Measurements from ENCODE around the gene F5.
"Not testable (repeated sequence)": the region's sequence is repeated elsewhere in the genome, so short reads cannot be mapped to it uniquely, and the experiment has no call there.

The F5 gene

GRCh38 chr1:169534653-169535052, 51.6 kb downstream of the F5 start:
- Histone ChIP-seq H3K4me1 (ENCODE audit: control insufficient read depth in 1 of 2, insufficient read depth in 2 of 2, low read length in 2 of 2) (no peaks in the 10 kb centered on the region), H3K4me3 (ENCODE audit: low read depth in 1 of 2, low read length in 2 of 2) (no peak overlapping the region), H3K27ac (ENCODE audit: low read length) (no peak overlapping the region), H3K9me3 (ENCODE audit: control insufficient read depth in 1 of 2, low read length in 2 of 2) (peaks cover 0 to 3% of the 10 kb centered on the region in 2 donors), H3K27me3 (ENCODE audit: low read depth, low read length) (no peaks in the 10 kb centered on the region), H3K36me3 (ENCODE audit: control insufficient read depth in 1 of 2, insufficient read depth in 2 of 2, low read length in 2 of 2) (no peaks in the 10 kb centered on the region)

- not testable (repeated sequence) for H3K27me3 ChIP-seq (ENCODE audit: low read depth, low read length); H3K9me3 ChIP-seq (ENCODE audit: control insufficient read depth in 1 of 2, low read length in 2 of 2); H3K27ac ChIP-seq (ENCODE audit: low read length); H3K4me1 ChIP-seq (ENCODE audit: control insufficient read depth in 1 of 2, insufficient read depth in 2 of 2, low read length in 2 of 2); H3K36me3 ChIP-seq (ENCODE audit: control insufficient read depth in 1 of 2, insufficient read depth in 2 of 2, low read length in 2 of 2); H3K4me3 ChIP-seq (ENCODE audit: low read depth in 1 of 2, low read length in 2 of 2)
Measured at GRCh38 chr1:169533528-169534190, 52.6 kb downstream of the F5 start.

- Histone ChIP-seq H3K36me3 (ENCODE audit: control insufficient read depth in 1 of 2, insufficient read depth in 2 of 2, low read length in 2 of 2) (no peaks in the 10 kb centered on the region), H3K9me3 (ENCODE audit: control insufficient read depth in 1 of 2, low read length in 2 of 2) (peaks cover 0 to 3% of the 10 kb centered on the region in 2 donors), H3K4me1 (ENCODE audit: control insufficient read depth in 1 of 2, insufficient read depth in 2 of 2, low read length in 2 of 2) (peaks cover 0 to 6% of the 10 kb centered on the region in 2 donors), H3K4me3 (ENCODE audit: low read depth in 1 of 2, low read length in 2 of 2) (no peak overlapping the region), H3K27ac (ENCODE audit: low read length) (no peak overlapping the region), H3K27me3 (ENCODE audit: low read depth, low read length) (no peaks in the 10 kb centered on the region)
Measured at GRCh38 chr1:169530448-169530847, 55.8 kb downstream of the F5 start.

- H3K27ac ChIP-seq (ENCODE audit: low read length) = no peak overlapping the region
Measured at GRCh38 chr1:169529068-169529642, 57.1 kb downstream of the F5 start.

GRCh38 chr1:169528215-169529067, 57.8 kb downstream of the F5 start:
- Histone ChIP-seq H3K4me3 (ENCODE audit: low read depth in 1 of 2, low read length in 2 of 2) (no peak overlapping the region), H3K27me3 (ENCODE audit: low read depth, low read length) (no peaks in the 10 kb centered on the region), H3K4me1 (ENCODE audit: control insufficient read depth in 1 of 2, insufficient read depth in 2 of 2, low read length in 2 of 2) (peaks cover 0 to 6% of the 10 kb centered on the region in 2 donors), H3K36me3 (ENCODE audit: control insufficient read depth in 1 of 2, insufficient read depth in 2 of 2, low read length in 2 of 2) (no peaks in the 10 kb centered on the region), H3K9me3 (ENCODE audit: control insufficient read depth in 1 of 2, low read length in 2 of 2) (no peaks in the 10 kb centered on the region), H3K27ac (ENCODE audit: low read length) (no peak overlapping the region)

More at GRCh38 chr1:169529068-169529642, 57.1 kb downstream of the F5 start:
- Histone ChIP-seq H3K36me3 (ENCODE audit: control insufficient read depth in 1 of 2, insufficient read depth in 2 of 2, low read length in 2 of 2) (no peaks in the 10 kb centered on the region), H3K4me1 (ENCODE audit: control insufficient read depth in 1 of 2, insufficient read depth in 2 of 2, low read length in 2 of 2) (peaks cover 0 to 6% of the 10 kb centered on the region in 2 donors), H3K4me3 (ENCODE audit: low read depth in 1 of 2, low read length in 2 of 2) (no peak overlapping the region), H3K9me3 (ENCODE audit: control insufficient read depth in 1 of 2, low read length in 2 of 2) (no peaks in the 10 kb centered on the region), H3K27me3 (ENCODE audit: low read depth, low read length) (no peaks in the 10 kb centered on the region)

GRCh38 chr1:169527451-169528214, 58.6 kb downstream of the F5 start:
- Histone ChIP-seq H3K4me1 (ENCODE audit: control insufficient read depth in 1 of 2, insufficient read depth in 2 of 2, low read length in 2 of 2) (peaks cover 0 to 6% of the 10 kb centered on the region in 2 donors), H3K9me3 (ENCODE audit: control insufficient read depth in 1 of 2, low read length in 2 of 2) (no peaks in the 10 kb centered on the region), H3K27ac (ENCODE audit: low read length) (no peak overlapping the region), H3K36me3 (ENCODE audit: control insufficient read depth in 1 of 2, insufficient read depth in 2 of 2, low read length in 2 of 2) (no peaks in the 10 kb centered on the region), H3K4me3 (ENCODE audit: low read depth in 1 of 2, low read length in 2 of 2) (no peak overlapping the region), H3K27me3 (ENCODE audit: low read depth, low read length) (no peaks in the 10 kb centered on the region)

GRCh38 chr1:169527001-169527400, 59.3 kb downstream of the F5 start:
- Histone ChIP-seq H3K27ac (ENCODE audit: low read length) (no peak overlapping the region), H3K36me3 (ENCODE audit: control insufficient read depth in 1 of 2, insufficient read depth in 2 of 2, low read length in 2 of 2) (no peaks in the 10 kb centered on the region), H3K4me3 (ENCODE audit: low read depth in 1 of 2, low read length in 2 of 2) (no peak overlapping the region), H3K27me3 (ENCODE audit: low read depth, low read length) (no peaks in the 10 kb centered on the region), H3K9me3 (ENCODE audit: control insufficient read depth in 1 of 2, low read length in 2 of 2) (no peaks in the 10 kb centered on the region), H3K4me1 (ENCODE audit: control insufficient read depth in 1 of 2, insufficient read depth in 2 of 2, low read length in 2 of 2) (peaks cover 0 to 6% of the 10 kb centered on the region in 2 donors)

GRCh38 chr1:169526120-169526832, 60.0 kb downstream of the F5 start:
- no peak overlapping the region for H3K27ac ChIP-seq (ENCODE audit: low read length)
- H3K27me3 ChIP-seq (ENCODE audit: low read depth, low read length) = no peaks in the 10 kb centered on the region
- H3K4me1 ChIP-seq (ENCODE audit: control insufficient read depth in 1 of 2, insufficient read depth in 2 of 2, low read length in 2 of 2) = peaks cover 0 to 6% of the 10 kb centered on the region in 2 donors
- H3K9me3 ChIP-seq (ENCODE audit: control insufficient read depth in 1 of 2, low read length in 2 of 2) = no peaks in the 10 kb centered on the region
- H3K4me3 ChIP-seq (ENCODE audit: low read depth in 1 of 2, low read length in 2 of 2) = no peak overlapping the region
- H3K36me3 ChIP-seq (ENCODE audit: control insufficient read depth in 1 of 2, insufficient read depth in 2 of 2, low read length in 2 of 2) = no peaks in the 10 kb centered on the region

GRCh38 chr1:169525391-169525790, 60.9 kb downstream of the F5 start:
- H3K36me3 ChIP-seq (ENCODE audit: control insufficient read depth in 1 of 2, insufficient read depth in 2 of 2, low read length in 2 of 2) = no peaks in the 10 kb centered on the region
- no peak overlapping the region for H3K27ac ChIP-seq (ENCODE audit: low read length)
- H3K4me3 ChIP-seq (ENCODE audit: low read depth in 1 of 2, low read length in 2 of 2) = no peak overlapping the region
- H3K4me1 ChIP-seq (ENCODE audit: control insufficient read depth in 1 of 2, insufficient read depth in 2 of 2, low read length in 2 of 2) = peaks cover 0 to 6% of the 10 kb centered on the region in 2 donors
- no peaks in the 10 kb centered on the region for H3K9me3 ChIP-seq (ENCODE audit: control insufficient read depth in 1 of 2, low read length in 2 of 2)
- H3K27me3 ChIP-seq (ENCODE audit: low read depth, low read length) = no peaks in the 10 kb centered on the region

- Histone ChIP-seq H3K27me3 (ENCODE audit: low read depth, low read length) (no peaks in the 10 kb centered on the region), H3K4me3 (ENCODE audit: low read depth in 1 of 2, low read length in 2 of 2) (no peak overlapping the region), H3K4me1 (ENCODE audit: control insufficient read depth in 1 of 2, insufficient read depth in 2 of 2, low read length in 2 of 2) (peaks cover 0 to 6% of the 10 kb centered on the region in 2 donors), H3K9me3 (ENCODE audit: control insufficient read depth in 1 of 2, low read length in 2 of 2) (no peaks in the 10 kb centered on the region), H3K36me3 (ENCODE audit: control insufficient read depth in 1 of 2, insufficient read depth in 2 of 2, low read length in 2 of 2) (no peaks in the 10 kb centered on the region), H3K27ac (ENCODE audit: low read length) (no peak overlapping the region)
Measured at GRCh38 chr1:169523904-169524303, 62.4 kb downstream of the F5 start.
